GM18520 (cell line): ENCODE data around the gene INTS7.
"Not testable (repeated sequence)": the region's sequence is repeated elsewhere in the genome, so short reads cannot be mapped to it uniquely, and the experiment has no call there.

Source experiments
- ATAC-seq: cut with Tn5 transposase; IDR thresholded peaks from one replicate; pipeline ENCODE4 v1.9.1; 2021; ENCODE audit not compliant: unreplicated experiment

Gene INTS7

GRCh38 chr1:211938561-211938997 lies 96.8 kb downstream of the INTS7 start:
- no peak for ATAC-seq

GRCh38 chr1:211937422-211937821 lies 97.9 kb downstream of the INTS7 start:
- ATAC-seq, result not testable (repeated sequence)

- ATAC-seq, result peak; percentile 77
Measured at GRCh38 chr1:211935448-211935970, 99.8 kb downstream of the INTS7 start.

GRCh38 chr1:211933946-211934714 lies 101.2 kb downstream of the INTS7 start:
- no peak for ATAC-seq

GRCh38 chr1:211932933-211933254 lies 102.5 kb downstream of the INTS7 start:
- ATAC-seq, result no peak

GRCh38 chr1:211932231-211932932 lies 103.0 kb downstream of the INTS7 start:
- ATAC-seq, result no peak

GRCh38 chr1:211929683-211930082 lies 105.7 kb downstream of the INTS7 start:
- no peak for ATAC-seq

GRCh38 chr1:211928993-211929637 lies 106.2 kb downstream of the INTS7 start:
- no peak for ATAC-seq

- ATAC-seq, result no peak
Measured at GRCh38 chr1:211928290-211928801, 107.0 kb downstream of the INTS7 start.

- peak; percentile 66 for ATAC-seq
Measured at GRCh38 chr1:211925016-211925415, 110.3 kb downstream of the INTS7 start.

GRCh38 chr1:211924256-211924655 lies 111.1 kb downstream of the INTS7 start:
- no peak for ATAC-seq

GRCh38 chr1:211923095-211923494 lies 112.3 kb downstream of the INTS7 start:
- no peak for ATAC-seq

GRCh38 chr1:211921579-211922095 lies 113.7 kb downstream of the INTS7 start:
- no peak for ATAC-seq

- no peak for ATAC-seq
Measured at GRCh38 chr1:211920602-211921226, 114.6 kb downstream of the INTS7 start.

GRCh38 chr1:211920141-211920572 lies 115.2 kb downstream of the INTS7 start:
- ATAC-seq, result no peak

GRCh38 chr1:211918843-211919414 lies 116.4 kb downstream of the INTS7 start:
- no peak for ATAC-seq

- ATAC-seq, result not testable (repeated sequence)
Measured at GRCh38 chr1:211916458-211916857, 118.9 kb downstream of the INTS7 start.

- no peak for ATAC-seq
Measured at GRCh38 chr1:211915924-211916323, 119.4 kb downstream of the INTS7 start.

- ATAC-seq, result no peak
Measured at GRCh38 chr1:211912844-211913432, 122.4 kb downstream of the INTS7 start.

- no peak for ATAC-seq
Measured at GRCh38 chr1:211912038-211912437, 123.3 kb downstream of the INTS7 start.
